ENCODE measurements around the gene LY6G6C. TPM values are rescaled to one million over a fixed set of nuclear protein-coding genes. Genes with fewer than 3 reads are reported as not detected.
A peak's percentile ranks its signal among the peaks of the same experiment; 100 is the strongest.

Gene LY6G6C
- not detected for total RNA-seq

GRCh38 chr6:31721351-31722020 is at the start of gene LY6G6C:
LY6G6C (minus strand) TSS chr6:31721746; CDS start chr6:31721679, 67 bp downstream.
- Histone ChIP-seq H3K27me3 (no peaks in the 10 kb centered on the region), H3K36me3 (peaks cover 9 to 12% of the 10 kb centered on the region in 2 donors), H3K9me3 (no peaks in the 10 kb centered on the region), H3K27ac (no peak within 1 kb of the TSS), H3K4me3 (no peak within 1 kb of the TSS), H3K4me1 (no peaks in the 10 kb centered on the region)
- no peak for DNase-seq (ENCODE audit: low spot score in 2 of 2)
- intact Hi-C loops (cut with DNase I) = no loop called here
- TF ChIP-seq CTCF (IDR thresholded peaks at IDR 0.05) = no peak

- no peak overlapping the region for H3K27ac ChIP-seq
- H3K27me3 ChIP-seq = no peaks in the 10 kb centered on the region
- H3K36me3 ChIP-seq = no peaks in the 10 kb centered on the region
- no peak for DNase-seq (ENCODE audit: low spot score in 2 of 2)
- H3K4me3 ChIP-seq = no peak overlapping the region
- H3K4me1 ChIP-seq = no peaks in the 10 kb centered on the region
- TF ChIP-seq CTCF (IDR thresholded peaks at IDR 0.05) = no peak
- no peaks in the 10 kb centered on the region for H3K9me3 ChIP-seq
- intact Hi-C loops (cut with DNase I) = loop anchor here (5.0 kb wide), 1 partner anchor 89 kb away; the partner anchor contains the start of gene LY6G5C
These were observed 49.3 kb upstream of the LY6G6C start for GRCh38 chr6:31770860-31771259.

- Histone ChIP-seq H3K27ac (no peak overlapping the region), H3K4me3 (no peak overlapping the region), H3K27me3 (no peaks in the 10 kb centered on the region), H3K36me3 (no peaks in the 10 kb centered on the region), H3K9me3 (no peaks in the 10 kb centered on the region), H3K4me1 (no peaks in the 10 kb centered on the region)
- intact Hi-C loops (cut with DNase I) = loop anchor here (5.0 kb wide), 1 partner anchor 88 kb away; the partner anchor contains the start of gene LY6G5C
- peak in 1 of 2 donors; percentile 25 for DNase-seq (ENCODE audit: low spot score in 2 of 2)
- peak; percentile 32 to 56 (median 54) for TF ChIP-seq CTCF (IDR thresholded peaks at IDR 0.05)
These were observed 48.3 kb upstream of the LY6G6C start for GRCh38 chr6:31769684-31770371.

GRCh38 chr6:31768363-31769257 is 47.1 kb upstream of the LY6G6C start:
- TF ChIP-seq CTCF (IDR thresholded peaks at IDR 0.05) = no peak
- intact Hi-C loops (cut with DNase I) = no loop called here
- Histone ChIP-seq H3K9me3 (no peaks in the 10 kb centered on the region), H3K27ac (no peak overlapping the region), H3K4me1 (no peaks in the 10 kb centered on the region), H3K27me3 (no peaks in the 10 kb centered on the region), H3K4me3 (no peak overlapping the region), H3K36me3 (no peaks in the 10 kb centered on the region)
- no peak for DNase-seq (ENCODE audit: low spot score in 2 of 2)

- intact Hi-C loops (cut with DNase I) = no loop called here
- no peak for TF ChIP-seq CTCF (IDR thresholded peaks at IDR 0.05)
- Histone ChIP-seq H3K36me3 (no peaks in the 10 kb centered on the region), H3K4me1 (no peaks in the 10 kb centered on the region), H3K4me3 (no peak overlapping the region), H3K27me3 (no peaks in the 10 kb centered on the region), H3K27ac (no peak overlapping the region), H3K9me3 (no peaks in the 10 kb centered on the region)
- no peak for DNase-seq (ENCODE audit: low spot score in 2 of 2)
These were observed 45.6 kb upstream of the LY6G6C start for GRCh38 chr6:31767096-31767645.
